SH-SY5Y (cell line): ENCODE results near the gene NEDD4L.

Experiments
- GATA2 ChIP-seq: IDR thresholded peaks from 2 replicates; pipeline ENCODE4 v1.6.1; 2011; ENCODE audit warnings: mild to moderate bottlenecking, low read depth, low read length
- GATA3 ChIP-seq: IDR thresholded peaks from 2 replicates; pipeline ENCODE4 v1.6.1; 2011; ENCODE audit warnings: low read depth, mild to moderate bottlenecking, low read length, moderate library complexity

DNA sequence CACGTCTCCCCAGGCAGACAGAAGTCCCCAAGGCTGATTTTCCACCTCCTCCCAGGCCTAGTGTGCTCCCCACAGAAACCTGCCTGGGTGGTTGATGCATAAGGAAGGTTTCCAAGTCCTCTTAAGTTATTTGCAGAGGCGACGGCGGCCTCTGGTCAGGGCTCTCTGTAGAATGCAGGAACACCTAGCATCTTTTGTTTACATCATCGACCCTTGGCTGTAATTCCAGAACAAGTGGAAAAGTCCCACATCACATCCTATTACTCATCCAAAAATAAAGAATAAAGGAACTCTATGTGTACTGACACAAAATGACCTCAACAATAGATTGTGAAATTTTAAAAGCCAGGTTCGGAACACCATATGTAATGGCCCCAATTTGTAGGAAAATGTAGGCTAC is 373.7 kb downstream of the NEDD4L start:
- TF ChIP-seq GATA2 (no peak), GATA3 (no peak)
